ENCODE data around the gene WDFY2.

GRCh38 chr13:51740698-51741097 lies 156.4 kb downstream of the WDFY2 start:
- TF ChIP-seq, protein P1, sequence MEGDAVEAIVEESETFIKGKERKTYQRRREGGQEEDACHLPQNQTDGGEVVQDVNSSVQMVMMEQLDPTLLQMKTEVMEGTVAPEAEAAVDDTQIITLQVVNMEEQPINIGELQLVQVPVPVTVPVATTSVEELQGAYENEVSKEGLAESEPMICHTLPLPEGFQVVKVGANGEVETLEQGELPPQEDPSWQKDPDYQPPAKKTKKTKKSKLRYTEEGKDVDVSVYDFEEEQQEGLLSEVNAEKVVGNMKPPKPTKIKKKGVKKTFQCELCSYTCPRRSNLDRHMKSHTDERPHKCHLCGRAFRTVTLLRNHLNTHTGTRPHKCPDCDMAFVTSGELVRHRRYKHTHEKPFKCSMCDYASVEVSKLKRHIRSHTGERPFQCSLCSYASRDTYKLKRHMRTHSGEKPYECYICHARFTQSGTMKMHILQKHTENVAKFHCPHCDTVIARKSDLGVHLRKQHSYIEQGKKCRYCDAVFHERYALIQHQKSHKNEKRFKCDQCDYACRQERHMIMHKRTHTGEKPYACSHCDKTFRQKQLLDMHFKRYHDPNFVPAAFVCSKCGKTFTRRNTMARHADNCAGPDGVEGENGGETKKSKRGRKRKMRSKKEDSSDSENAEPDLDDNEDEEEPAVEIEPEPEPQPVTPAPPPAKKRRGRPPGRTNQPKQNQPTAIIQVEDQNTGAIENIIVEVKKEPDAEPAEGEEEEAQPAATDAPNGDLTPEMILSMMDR (IDR thresholded peaks at IDR 0.05) = no peak
- TF ChIP-seq POLR2A (IDR thresholded peaks at IDR 0.05) = no peak

Measured in body of pancreas (tissue), 4 donors.